GM12878 (cell line): ENCODE results near the gene DEFB131B.
"Not testable (repeated sequence)": the region's sequence is repeated elsewhere in the genome, so short reads cannot be mapped to it uniquely, and the experiment has no call there.

Experiments used
- CREB1 ChIP-seq: IDR thresholded peaks from 2 replicates; pipeline ENCODE4 v1.6.1; 2012; ENCODE audit warnings: low read depth, mild to moderate bottlenecking, inconsistent platforms
- CTCF ChIP-seq, 3 experiments: IDR thresholded peaks in 2 of 3; conservative IDR thresholded peaks in 1 of 3; 2 replicates each; pipeline ENCODE4 v1.5.1; 2011; ENCODE audit warnings: low read depth in 3 of 3, low read length in 3 of 3, mild to moderate bottlenecking in 3 of 3, control low read depth in 2 of 3, moderate library complexity in 2 of 3, inconsistent platforms in 1 of 3, mixed read lengths in 1 of 3; ENCODE audit not compliant: control insufficient read depth in 2 of 3, insufficient read depth in 1 of 3; ENCODE audit errors: extremely low read depth in 1 of 3
- CUX1 ChIP-seq: IDR thresholded peaks from 2 replicates; pipeline ENCODE4 v1.6.1; 2012; ENCODE audit warnings: improper control_type of control experiment, low read depth, low read length; ENCODE audit not compliant: insufficient replicate concordance
- MYC ChIP-seq: IDR thresholded peaks from 2 replicates; pipeline ENCODE4 v1.6.1; 2011; ENCODE audit warnings: mild to moderate bottlenecking, low read length, moderate library complexity, inconsistent platforms; ENCODE audit not compliant: insufficient read depth, insufficient replicate concordance, insufficient read length, severe bottlenecking
- POLR2A ChIP-seq: IDR thresholded peaks from 2 replicates; pipeline ENCODE4 v1.6.1; 2011; ENCODE audit warnings: low read depth, mild to moderate bottlenecking, low read length
- POLR2AphosphoS5 ChIP-seq: IDR thresholded peaks from 2 replicates; pipeline ENCODE4 v1.6.1; 2011; ENCODE audit warnings: mild to moderate bottlenecking, low read length, inconsistent platforms
- ZBED1 ChIP-seq: IDR thresholded peaks from 2 replicates; pipeline ENCODE4 v1.6.1; 2016; ENCODE audit warnings: borderline replicate concordance

- not testable (repeated sequence) for TF ChIP-seq POLR2AphosphoS5, ZBED1, POLR2A, CUX1, MYC, CREB1
- peak; percentile 12 to 36 (median 20); a peak in 4 of 6 replicates for TF ChIP-seq CTCF (IDR thresholded peaks at IDR 0.05 in 2 of 3, conservative IDR thresholded peaks at IDR 0.05 in 1 of 3; ENCODE audit: control insufficient read depth in 2 of 3, extremely low read depth in 1 of 3, insufficient read depth in 1 of 3, low read depth in 3 of 3, low read length in 3 of 3)
These were observed 33.2 kb downstream of the DEFB131B start for GRCh38 chr11:71911321-71911985.
